Left ventricle myocardium inferior (tissue), 1 donor: ENCODE results near the gene MAML3. TPM values are rescaled to one million over a fixed set of nuclear protein-coding genes. Genes with fewer than 3 reads are reported as not detected.

Source experiments
- DNase-seq: peaks from one replicate; pipeline ENCODE4 v3.0.0-alpha.2; 2020
- H3K27ac ChIP-seq: fragments of 200-600 bp; replicated peaks from 2 replicates; pipeline ENCODE4 v1.8.0; 2021
- H3K27me3 ChIP-seq: fragments of 200-600 bp; 2 replicates; pipeline ENCODE4 v1.8.0; 2021; ENCODE audit warnings: low read depth
- H3K36me3 ChIP-seq: fragments of 200-600 bp; 2 replicates; pipeline ENCODE4 v1.8.0; 2021
- H3K4me1 ChIP-seq: fragments of 200-600 bp; 2 replicates; pipeline ENCODE4 v1.8.0; 2021
- H3K4me3 ChIP-seq: fragments of 200-600 bp; 2 replicates; pipeline ENCODE4 v1.8.0; 2021; ENCODE audit warnings: mild to moderate bottlenecking, moderate library complexity
- H3K9me3 ChIP-seq: fragments of 200-600 bp; replicated peaks from 2 replicates; pipeline ENCODE4 v1.8.0; 2021
- CTCF ChIP-seq: fragments of 200-600 bp; IDR thresholded peaks from 2 replicates; pipeline ENCODE4 v1.8.0; 2021; ENCODE audit warnings: antibody characterized with exemption, mild to moderate bottlenecking, borderline replicate concordance
- intact Hi-C: fragments of 100-400 bp; cut with micrococcal nuclease; formaldehyde crosslinking; loops from one replicate; pipeline ENCODE4 v1.11.0; 2022
- total RNA-seq: library from RNA; stranded (reverse); fragmentation: NEBNext Ultra II Directional; extraction: Animal tissue kit (Norgen Biotek cat#: 25700); gene quantifications from one replicate; pipeline ENCODE4 v1.2.1, GENCODE V29; 2021
- donor health status: DM: no; HTN: yes; CAD: no; lungs with severe emphysema.

The MAML3 gene
- total RNA-seq, 1 donor from 2014 or later: 2.6 TPM

- Histone ChIP-seq H3K4me1 (peaks cover 63% of the 10 kb centered on the region), H3K36me3 (no peaks in the 10 kb centered on the region), H3K27ac (peak overlapping the region; percentile 90), H3K4me3 (peak overlapping the region; percentile 59), H3K27me3 (no peaks in the 10 kb centered on the region), H3K9me3 (no peaks in the 10 kb centered on the region)
- peak; percentile 60 for DNase-seq
- intact Hi-C loops: no loop called here
- TF ChIP-seq CTCF: no peak
Observed at GRCh38 chr4:140092094-140092851, 61.7 kb downstream of the MAML3 start.

GRCh38 chr4:140091305-140091704 is 62.7 kb downstream of the MAML3 start:
- no peak for TF ChIP-seq CTCF
- H3K4me3 ChIP-seq: no peak overlapping the region
- H3K36me3 ChIP-seq: no peaks in the 10 kb centered on the region
- no peaks in the 10 kb centered on the region for H3K27me3 ChIP-seq
- H3K27ac ChIP-seq: no peak overlapping the region
- DNase-seq: no peak
- no peaks in the 10 kb centered on the region for H3K9me3 ChIP-seq
- intact Hi-C loops: no loop called here
- peaks cover 54% of the 10 kb centered on the region for H3K4me1 ChIP-seq

GRCh38 chr4:140090215-140090731 is 63.7 kb downstream of the MAML3 start:
- no peak for TF ChIP-seq CTCF
- Histone ChIP-seq H3K27me3 (no peaks in the 10 kb centered on the region), H3K9me3 (no peaks in the 10 kb centered on the region), H3K36me3 (no peaks in the 10 kb centered on the region), H3K4me3 (no peak overlapping the region), H3K4me1 (peaks cover 44% of the 10 kb centered on the region), H3K27ac (no peak overlapping the region)
- intact Hi-C loops: no loop called here
- no peak for DNase-seq

- intact Hi-C loops: no loop called here
- no peak overlapping the region for H3K4me3 ChIP-seq
- peaks cover 36% of the 10 kb centered on the region for H3K4me1 ChIP-seq
- H3K27me3 ChIP-seq: no peaks in the 10 kb centered on the region
- H3K9me3 ChIP-seq: no peaks in the 10 kb centered on the region
- H3K27ac ChIP-seq: no peak overlapping the region
- TF ChIP-seq CTCF: no peak
- H3K36me3 ChIP-seq: no peaks in the 10 kb centered on the region
- DNase-seq: no peak
Observed at GRCh38 chr4:140089216-140089615, 64.8 kb downstream of the MAML3 start.

- Histone ChIP-seq H3K36me3 (no peaks in the 10 kb centered on the region), H3K4me1 (peaks cover 29% of the 10 kb centered on the region), H3K4me3 (no peak overlapping the region), H3K9me3 (no peaks in the 10 kb centered on the region), H3K27ac (no peak overlapping the region), H3K27me3 (no peaks in the 10 kb centered on the region)
- intact Hi-C loops: no loop called here
- no peak for DNase-seq
- no peak for TF ChIP-seq CTCF
Observed at GRCh38 chr4:140088323-140088967, 65.5 kb downstream of the MAML3 start.
